GM10266 (cell line): Measurements from ENCODE around the gene KCNJ14.

Experiments
- DNase-seq: peaks from one replicate; pipeline ENCODE4 v3.0.0; 2012; ENCODE audit errors: extremely low spot score
- CTCF ChIP-seq: IDR thresholded peaks from 2 replicates; pipeline ENCODE4 v1.5.1; 2012; ENCODE audit warnings: mild to moderate bottlenecking, low read depth; ENCODE audit not compliant: control insufficient read depth, insufficient read depth; ENCODE audit errors: missing control alignments

Gene KCNJ14

GRCh38 chr19:48506138-48506733 is 50.9 kb downstream of the KCNJ14 start:
- TF ChIP-seq CTCF: peak; percentile 54
- DNase-seq: peak; percentile 73

GRCh38 chr19:48507911-48508439 is 52.6 kb downstream of the KCNJ14 start:
- no peak for DNase-seq
- no peak for TF ChIP-seq CTCF

- no peak for TF ChIP-seq CTCF
- DNase-seq: no peak
These were observed 53.5 kb downstream of the KCNJ14 start for GRCh38 chr19:48508729-48509411.

GRCh38 chr19:48509467-48510194 is 54.3 kb downstream of the KCNJ14 start:
- TF ChIP-seq CTCF: no peak
- DNase-seq: peak; percentile 12

GRCh38 chr19:48510421-48511268 is 55.3 kb downstream of the KCNJ14 start:
- peak; percentile 78 for DNase-seq
- no peak for TF ChIP-seq CTCF

- TF ChIP-seq CTCF: no peak
- DNase-seq: peak; percentile 8
These were observed 56.0 kb downstream of the KCNJ14 start for GRCh38 chr19:48511321-48511731.
